NCI-H460 (cell line): ENCODE measurements around the gene UTP4. TPM values are rescaled to one million over a fixed set of nuclear protein-coding genes. Genes with fewer than 3 reads are reported as not detected.
"Not testable (repeated sequence)": the region's sequence is repeated elsewhere in the genome, so short reads cannot be mapped to it uniquely, and the experiment has no call there.

Source experiments
- DNase-seq: peaks from one replicate; pipeline ENCODE4 v3.0.0-alpha.2; 2016; ENCODE audit warnings: low read depth; ENCODE audit errors: extremely low read depth
- total RNA-seq: library from RNA; depleted of rRNA; stranded (reverse); fragments of >200 nt; shearing (Covaris generic); gene quantifications from 2 replicates; pipeline ENCODE4 v1.2.3, GENCODE V29; 2014

UTP4 gene
- total RNA-seq, 1 experiment from 2014 or later, result 21.4 TPM

DNA sequence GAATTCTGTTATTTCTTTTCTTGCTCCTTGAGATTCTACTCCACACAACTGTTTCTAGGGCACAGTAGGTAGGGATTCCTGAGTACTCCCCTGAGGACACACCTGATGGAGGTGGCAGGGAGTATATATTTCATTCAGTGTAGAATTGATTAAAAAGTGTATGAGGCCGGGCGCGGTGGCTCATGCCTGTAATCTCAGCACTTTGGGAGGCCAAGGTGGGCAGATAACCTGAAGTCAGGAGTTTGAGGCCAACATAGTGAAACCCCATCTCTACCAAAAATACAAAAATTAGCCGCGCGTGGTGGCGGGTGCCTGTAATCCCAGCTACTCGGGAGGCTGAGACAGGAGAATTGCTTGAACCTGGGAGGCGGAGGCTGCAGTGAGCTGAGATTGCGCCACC is 5.6 kb upstream of the UTP4 start:
- DNase-seq, result not testable (repeated sequence)

DNA sequence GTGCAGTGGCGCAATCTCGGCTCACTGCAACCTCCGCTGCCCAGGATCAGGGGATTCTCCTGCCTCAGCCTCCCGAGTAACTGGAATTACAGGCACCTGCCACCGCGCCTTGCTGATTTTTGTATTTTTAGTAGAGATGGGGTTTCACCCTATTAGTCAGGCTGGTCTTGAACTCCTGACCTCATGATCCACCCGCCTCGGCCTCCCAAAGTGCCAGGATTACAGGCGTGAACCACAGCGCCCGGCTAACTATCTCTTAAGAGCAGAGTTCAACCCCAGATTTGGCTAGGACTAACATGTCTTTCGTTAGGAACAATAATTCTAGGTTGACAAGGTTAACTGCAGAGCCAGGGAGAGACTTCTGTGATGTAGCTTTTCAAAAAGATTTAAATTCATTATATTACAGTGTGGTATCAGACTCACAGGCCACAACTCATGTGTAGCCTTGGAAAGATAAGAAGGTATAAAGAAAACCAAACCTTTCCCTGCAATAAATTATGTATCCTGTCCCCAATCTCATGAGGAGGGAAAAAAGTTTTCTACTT is 4.4 kb upstream of the UTP4 start:
- no peak for DNase-seq

DNA sequence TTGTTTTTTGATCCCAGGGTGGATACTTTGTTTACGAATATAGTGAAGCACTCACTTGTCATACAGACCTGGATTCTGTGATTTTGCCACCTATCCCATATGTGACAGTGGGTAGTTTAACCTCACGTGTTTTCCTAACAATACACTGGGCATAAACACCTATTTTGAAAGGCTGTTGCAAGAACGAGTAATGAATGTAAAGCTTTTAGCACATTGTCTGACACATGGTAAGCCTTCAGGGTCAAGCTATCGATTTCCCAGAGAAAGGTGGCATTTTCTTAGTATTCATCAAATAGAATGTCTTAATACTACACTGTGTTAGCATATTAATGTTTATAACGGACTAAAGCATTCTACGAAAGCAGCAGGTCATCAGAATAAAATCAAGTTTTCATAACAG is 2.0 kb upstream of the UTP4 start:
- DNase-seq, result no peak

DNA sequence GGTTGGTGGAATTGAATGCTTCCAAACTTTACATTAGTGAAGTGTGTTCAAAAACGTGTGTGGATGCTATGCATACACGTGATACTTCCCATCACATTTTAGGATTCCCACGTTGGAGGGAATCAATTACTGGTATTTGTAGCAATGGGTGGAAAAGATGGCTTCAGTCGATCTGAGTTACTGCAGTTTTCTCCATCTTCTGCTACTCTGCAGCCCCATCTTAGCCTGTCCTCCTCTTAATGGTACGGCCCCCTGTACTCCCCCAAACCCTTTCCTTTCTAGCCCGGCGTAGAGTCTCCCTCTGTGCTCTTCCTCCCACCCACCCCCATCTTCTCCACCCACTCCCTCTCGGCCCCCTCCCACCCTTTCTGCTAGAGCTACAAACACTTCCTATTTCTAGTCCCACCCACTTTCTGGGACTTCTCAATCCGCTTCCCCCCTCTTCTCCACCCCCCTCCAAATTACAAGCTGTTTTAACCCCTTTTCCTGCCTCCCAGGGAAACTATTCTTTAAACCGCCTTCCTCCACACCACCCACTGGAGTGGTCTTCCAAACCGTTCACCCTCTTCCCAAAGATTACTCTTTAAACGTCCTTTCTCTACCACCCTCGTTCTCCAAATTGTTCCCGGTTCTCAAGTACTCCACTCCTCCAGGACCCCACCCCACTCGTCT is 1.1 kb upstream of the UTP4 start:
- no peak for DNase-seq

DNA sequence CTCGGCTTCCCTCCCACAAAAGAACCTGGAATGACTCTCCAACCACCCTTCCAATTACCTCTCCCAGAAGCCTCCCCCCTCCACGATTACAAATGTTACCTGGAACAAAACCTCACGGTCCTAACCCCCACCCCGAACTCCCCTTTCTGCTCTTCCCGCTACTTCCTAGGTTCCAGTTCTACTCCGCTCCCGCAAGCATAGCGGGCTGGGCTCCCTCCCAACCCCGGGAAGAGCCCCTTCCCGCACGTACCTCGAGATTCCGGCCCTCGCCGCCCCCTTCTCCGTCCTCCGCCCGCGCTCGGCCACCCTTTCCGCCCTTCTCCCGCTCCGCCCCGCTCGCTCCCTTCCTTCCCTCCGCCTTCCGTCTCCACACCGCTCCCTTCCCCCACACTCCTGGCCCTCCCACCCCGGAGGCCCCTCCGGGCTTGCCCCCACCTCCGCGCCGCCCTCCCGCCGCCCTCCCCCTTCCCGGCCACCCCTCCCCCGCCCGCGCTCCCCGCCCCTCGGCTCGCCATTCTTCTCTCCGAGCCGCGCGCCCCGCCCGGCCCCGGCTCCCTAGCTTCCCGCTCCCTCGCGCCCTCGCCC is 518 bp upstream of the UTP4 start:
- DNase-seq, result peak; percentile 47

DNA sequence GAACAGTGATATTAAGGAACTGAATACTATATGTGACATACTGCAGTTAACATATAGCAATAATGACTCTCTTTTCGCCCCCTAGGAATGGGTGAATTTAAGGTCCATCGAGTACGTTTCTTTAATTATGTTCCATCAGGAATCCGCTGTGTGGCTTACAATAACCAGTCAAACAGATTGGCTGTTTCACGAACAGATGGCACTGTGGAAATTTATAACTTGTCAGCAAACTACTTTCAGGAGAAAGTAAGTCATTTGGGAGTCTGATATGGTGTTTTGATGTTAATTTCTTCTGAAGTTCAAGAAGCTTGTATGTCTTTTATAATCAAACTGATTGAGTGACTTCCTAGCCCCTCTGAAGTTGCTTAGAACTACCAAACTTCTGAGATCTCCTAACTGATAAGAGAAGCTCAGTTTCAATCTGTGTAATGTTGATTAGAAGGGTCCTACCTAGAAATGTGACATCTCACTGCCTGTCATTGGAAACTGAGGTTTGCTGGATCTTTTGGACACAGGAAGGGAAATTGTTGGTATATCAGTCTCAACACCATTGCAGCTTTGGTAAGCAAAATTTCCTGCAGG is 1.0 kb downstream of the UTP4 start:
- no peak for DNase-seq

DNA sequence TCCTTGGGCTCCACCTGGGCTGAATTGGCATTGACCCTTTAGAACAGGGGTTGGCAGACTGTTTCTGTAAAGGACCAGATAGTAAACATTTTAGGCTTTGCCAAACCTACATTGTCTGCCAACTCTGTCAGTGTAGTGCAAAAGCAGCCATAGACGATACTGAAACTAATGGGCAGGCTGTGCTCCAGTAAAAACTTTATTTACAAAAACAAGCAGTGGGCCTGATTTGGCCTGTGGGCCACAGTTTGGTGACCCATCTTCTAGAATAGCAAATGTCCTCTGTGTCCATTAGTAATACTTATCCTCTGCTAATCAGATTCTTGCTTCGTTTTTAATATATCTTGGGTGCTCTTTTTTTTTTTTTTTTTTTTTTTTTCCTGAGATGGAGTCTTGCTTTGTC is 6.2 kb downstream of the UTP4 start:
- DNase-seq, result no peak

DNA sequence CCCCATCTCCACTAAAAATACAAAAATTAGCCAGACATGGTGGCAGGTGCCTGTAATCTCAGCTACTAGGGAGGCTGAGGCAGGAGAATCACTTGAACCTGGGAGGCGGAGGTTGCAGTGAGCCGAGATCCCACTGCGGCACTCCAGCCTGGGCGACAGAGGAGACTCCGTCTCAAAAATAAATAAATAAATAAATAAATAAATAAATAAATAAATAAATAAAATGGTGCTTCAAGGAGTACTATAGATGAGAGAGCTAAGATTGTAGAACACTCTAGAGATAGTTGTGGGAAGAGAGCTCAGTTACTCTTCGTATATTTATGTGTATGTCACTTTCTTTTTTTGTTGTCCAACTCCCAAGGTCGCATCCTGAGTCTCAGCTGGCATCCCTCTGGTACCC is 7.0 kb downstream of the UTP4 start:
- not testable (repeated sequence) for DNase-seq

DNA sequence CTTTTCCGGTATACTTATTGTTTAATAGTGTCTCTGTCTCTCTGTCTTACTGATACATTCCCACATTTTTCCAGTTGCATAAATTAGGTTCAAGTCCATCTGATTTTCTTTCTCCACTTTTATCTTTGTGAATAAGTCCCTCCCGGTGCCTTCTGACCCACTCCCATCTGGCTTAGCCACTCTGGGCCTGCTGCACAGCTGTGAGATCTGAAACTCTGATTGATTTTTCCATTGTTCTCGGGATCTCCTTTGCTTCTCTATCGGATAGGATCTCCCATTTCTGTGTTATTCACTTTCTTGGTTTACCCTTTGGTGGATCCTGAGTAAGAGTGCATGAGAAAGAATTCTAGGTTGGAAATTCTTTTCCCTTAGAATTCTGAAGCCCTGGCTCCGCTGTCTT is 8.6 kb downstream of the UTP4 start:
- no peak for DNase-seq

DNA sequence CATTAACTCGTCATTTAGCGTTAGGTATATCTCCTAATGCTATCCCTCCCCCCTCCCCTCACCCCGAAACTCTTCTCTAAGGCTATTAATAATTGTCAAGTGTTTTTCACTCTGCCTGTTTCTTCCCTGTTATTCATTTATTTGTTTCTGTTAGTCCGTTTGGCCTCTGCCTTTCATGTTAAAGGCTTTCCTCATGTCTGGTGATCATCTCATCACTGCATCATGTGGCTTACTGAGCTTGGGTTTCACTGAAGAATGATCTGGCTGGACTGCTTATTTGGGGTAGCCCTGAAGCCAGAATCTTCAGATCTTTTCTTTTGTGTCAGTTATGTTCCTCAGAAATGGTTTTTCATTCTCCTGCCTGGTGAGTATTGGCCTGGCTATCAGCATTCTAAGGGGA is 9.5 kb downstream of the UTP4 start:
- DNase-seq, result no peak

DNA sequence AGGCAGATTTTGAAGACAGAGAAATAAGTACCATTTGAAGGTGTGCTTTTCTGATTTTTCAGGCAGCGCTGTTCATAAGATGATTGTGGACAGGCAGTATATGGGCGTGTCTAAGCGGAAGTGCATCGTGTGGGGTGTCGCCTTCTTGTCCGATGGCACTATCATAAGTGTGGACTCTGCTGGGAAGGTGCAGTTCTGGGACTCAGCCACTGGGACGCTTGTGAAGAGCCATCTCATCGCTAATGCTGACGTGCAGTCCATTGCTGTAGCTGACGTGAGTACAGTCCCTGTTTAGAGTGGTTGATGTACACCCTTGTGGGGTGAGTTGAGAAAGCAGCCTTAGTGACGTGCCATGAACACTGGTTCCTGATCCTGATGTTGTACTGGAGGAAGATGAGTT is 10.7 kb downstream of the UTP4 start:
- no peak for DNase-seq

DNA sequence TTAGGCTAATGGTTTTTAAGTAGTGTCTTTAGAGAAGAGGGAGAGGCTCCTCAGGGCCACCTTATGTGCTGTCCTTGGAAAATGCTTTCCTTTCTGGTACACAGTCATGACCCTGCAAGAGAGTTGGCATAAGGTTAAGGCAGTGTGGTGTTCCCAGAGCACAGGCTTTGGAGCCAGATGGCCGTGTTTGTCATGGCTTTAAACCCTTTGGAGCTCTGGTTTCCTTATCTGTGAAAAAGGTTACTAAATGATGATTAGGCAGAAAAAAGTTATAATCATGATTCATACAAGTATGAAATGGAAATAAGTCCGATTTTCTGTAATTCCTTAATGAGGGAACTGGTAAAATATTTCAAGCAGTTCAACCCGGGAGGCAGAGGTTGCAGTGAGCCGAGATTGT is 13.2 kb downstream of the UTP4 start:
- no peak for DNase-seq

DNA sequence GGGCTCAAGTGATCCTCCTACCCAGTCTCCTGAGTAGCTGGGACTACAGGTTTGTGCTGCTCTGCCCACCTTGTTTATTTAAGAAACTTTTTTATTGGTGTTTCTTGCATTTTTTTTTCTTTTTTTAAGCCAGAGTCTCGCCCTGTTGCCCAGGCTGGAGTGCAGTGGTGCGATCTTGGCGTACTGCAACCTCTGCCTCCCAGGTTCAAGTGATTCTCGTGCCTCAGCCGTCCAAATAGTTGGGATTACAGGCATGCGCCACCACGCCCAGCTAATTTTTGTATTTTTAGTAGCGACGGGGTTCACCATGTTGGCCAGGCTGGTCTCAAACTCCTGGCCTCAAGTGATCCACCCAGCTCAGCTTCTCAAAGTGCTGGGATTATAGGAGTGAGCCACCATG is 17.2 kb downstream of the UTP4 start:
- not testable (repeated sequence) for DNase-seq

DNA sequence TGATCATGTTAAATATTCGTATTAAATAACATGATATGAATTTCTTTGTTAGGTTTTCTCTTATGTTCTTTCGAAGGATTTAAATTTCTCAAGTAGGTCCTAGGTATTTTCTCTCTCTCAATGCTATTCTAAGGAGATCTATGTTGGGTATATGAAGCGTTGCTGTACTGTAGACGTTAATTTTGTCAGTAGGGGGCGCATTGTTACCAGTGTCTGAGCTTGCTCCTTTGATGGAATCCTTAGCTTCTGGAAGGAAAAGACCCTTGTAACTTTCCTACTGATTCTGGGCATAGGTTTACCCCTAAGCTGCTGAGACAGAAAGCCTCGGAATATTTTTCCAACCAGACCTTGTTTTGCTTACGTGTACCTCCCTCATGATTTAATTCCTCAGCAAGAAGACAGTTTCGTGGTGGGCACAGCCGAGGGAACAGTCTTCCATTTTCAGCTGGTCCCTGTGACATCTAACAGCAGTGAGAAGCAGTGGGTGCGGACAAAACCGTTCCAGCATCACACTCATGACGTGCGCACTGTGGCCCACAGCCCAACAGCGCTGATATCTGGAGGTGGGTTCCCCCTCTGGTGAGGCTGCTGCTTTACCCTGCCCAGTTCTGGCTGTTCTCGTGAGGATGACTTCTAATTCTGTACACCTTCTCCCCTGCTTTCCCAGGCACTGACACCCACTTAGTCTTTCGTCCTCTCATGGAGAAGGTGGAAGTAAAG is 17.9 kb downstream of the UTP4 start:
- DNase-seq, result peak; percentile 65

DNA sequence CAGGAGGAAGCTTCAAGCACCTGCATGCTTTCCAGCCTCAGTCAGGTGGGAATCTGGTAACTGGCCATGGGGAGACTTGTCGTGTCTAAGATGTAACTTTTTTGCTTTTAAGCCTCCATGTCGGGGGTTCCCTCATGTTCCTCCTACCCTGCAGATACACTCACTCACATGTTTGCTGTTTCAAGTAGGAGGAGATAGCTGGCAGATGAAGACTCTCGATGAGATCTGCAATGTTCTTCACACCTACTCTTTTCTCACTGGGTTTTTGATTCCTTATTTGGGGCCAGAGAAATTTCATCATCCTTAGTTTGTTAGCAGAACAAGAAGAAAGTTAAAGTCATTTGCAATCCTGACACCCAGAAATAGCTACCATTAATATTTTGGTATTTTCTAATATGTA is 24.7 kb downstream of the UTP4 start:
- no peak for DNase-seq

DNA sequence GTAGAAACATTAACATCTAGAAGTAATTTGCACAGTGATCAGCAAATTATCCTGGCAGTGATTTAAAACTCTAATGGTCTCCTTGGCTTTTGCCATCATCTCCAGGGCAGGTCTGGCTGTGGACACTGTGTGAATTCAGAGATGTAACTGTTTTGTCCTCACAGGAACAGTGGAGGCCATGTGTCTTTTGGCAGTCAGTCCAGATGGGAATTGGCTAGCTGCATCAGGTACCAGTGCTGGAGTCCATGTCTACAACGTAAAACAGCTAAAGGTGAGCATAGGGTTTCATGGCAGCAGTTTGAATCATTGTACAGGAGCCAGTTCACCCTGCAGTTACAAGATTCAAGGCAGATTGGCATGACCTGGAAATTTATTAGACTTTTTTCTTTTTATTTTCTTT is 27.7 kb downstream of the UTP4 start:
- DNase-seq, result no peak

DNA sequence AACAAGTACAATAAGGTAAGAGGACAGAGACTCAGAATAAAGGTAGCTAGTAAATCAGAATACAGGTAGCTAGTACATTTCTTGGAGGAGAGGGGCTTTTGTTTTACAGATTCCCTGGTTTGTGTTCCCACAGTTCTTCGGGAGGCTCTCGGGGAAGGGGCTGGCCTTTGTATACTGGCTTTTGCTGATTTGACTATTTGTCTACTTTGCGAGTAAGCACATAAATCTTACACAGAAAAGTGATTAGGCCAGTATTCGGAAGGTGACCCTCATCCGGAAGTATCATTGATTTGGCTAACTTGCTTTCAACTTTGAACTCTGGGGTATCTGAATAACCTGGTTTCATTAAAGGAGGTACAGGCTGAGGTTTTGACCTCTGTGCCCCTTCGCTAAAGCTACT is 33.1 kb downstream of the UTP4 start:
- DNase-seq, result no peak

DNA sequence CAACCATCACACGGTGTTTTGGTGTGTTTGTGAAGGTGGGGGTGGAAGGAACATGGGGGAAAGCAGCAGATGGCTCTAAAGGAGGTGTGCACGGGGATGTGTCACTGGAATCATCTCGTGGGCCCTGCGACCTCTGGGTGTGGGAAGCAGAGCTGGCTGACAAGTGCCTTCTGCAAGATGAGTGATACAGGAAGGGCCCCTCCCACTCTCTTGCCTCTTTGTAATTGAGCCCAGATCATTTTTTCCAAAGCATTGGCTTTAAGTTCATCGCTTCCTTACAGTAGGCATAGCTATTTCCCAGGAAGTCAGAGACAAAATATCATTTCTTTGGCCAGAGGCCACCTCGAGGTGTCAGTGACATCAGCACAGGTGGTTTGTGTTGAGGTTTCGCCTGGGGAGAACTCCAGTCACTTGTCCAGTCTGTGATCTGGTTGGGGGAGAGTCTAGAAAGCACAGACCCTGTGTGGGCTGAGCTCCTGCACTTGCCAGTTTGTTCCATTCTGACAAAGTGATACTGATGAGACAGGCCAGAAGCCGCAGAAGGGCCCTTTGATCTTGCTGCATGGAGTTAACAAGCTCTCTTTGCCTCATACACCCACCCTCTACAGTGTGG is 33.9 kb downstream of the UTP4 start:
- DNase-seq, result no peak

DNA sequence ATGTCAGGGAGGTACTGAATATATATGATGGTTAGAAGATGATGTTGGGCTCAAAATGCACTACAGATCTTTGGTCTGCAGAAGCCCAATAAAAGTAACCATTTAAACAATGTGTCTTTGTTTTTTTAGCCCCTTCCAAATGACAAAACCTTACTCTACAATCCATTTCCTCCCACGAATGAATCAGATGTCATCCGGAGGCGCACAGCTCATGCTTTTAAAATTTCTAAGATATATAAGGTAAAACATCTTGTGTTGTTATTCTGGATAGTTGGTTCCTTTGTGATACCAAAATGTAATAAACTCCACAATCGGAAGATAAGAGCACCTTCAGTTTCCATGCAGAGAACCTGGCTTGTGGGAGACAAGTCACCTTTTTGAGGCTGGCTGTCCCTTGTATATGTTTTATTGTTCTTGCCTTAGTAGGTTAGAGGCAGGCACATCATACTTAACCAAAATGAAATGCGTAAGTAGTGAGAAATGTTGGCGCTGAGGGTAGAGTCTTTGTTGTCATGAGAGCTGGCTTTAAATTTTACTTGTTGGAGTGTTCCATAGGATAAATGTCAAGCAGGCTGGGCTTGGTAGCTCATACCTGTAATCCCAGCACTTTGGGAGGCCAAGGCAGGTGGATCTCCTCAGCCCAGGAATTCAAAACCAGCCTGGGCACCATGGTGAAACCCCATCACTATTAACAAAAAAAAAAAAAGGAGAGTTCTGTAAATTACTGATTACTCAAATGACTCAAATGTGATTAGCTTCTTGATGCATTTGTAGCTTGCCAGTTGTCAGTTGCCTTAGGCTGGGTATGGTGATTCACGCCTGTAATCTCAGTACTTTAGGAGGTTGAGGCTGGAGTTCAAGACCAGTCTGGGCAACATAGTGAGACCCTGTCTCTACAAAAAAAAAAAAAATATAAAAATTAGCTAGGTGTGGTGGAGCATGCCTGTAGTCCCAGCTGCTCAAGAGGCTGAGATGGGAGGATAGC is 34.8 kb downstream of the UTP4 start:
- no peak for DNase-seq

DNA sequence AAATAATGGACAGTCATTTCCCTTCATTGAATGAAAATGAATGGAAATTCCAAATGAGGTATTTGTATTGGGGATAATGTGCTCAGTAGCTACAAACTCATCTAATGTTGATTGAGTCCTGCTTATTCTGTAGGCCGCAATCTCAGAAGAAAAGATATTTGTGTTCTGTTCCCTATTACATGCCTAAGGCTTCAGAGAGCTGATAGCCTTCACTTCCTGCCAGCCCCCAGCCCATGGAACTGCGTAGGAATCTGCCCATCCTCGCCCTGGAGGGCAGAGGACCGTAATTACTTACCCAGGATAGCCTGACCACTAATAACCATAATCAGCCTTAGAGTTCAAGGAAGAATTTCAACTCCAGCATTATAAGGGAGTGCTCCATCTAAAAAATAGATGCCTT is 36.6 kb downstream of the UTP4 start:
- DNase-seq, result no peak
